ENCODE results near the gene LMTK3. TPM values are rescaled to one million over a fixed set of nuclear protein-coding genes. Genes with fewer than 3 reads are reported as not detected.
"Not testable (repeated sequence)": the region's sequence is repeated elsewhere in the genome, so short reads cannot be mapped to it uniquely, and the experiment has no call there.

Gene LMTK3
- total RNA-seq, 2 experiments from 2014 or later, result 10.2 to 12.8 TPM

GRCh38 chr19:48549380-48549779 is 37.7 kb upstream of the LMTK3 start:
- no peaks in the 10 kb centered on the region for H3K27me3 Mint-ChIP-seq
- no peak overlapping the region for H3K4me3 Mint-ChIP-seq
- H3K4me1 Mint-ChIP-seq, result no peaks in the 10 kb centered on the region
- no peaks in the 10 kb centered on the region for H3K36me3 Mint-ChIP-seq
- DNase-seq (no peak), ATAC-seq (ENCODE audit: low read depth) (no peak)
- POLR2A ChIA-PET, result no interaction called here
- no peaks in the 10 kb centered on the region for H3K9me3 Mint-ChIP-seq
- no peak overlapping the region for H3K27ac Mint-ChIP-seq

DNA sequence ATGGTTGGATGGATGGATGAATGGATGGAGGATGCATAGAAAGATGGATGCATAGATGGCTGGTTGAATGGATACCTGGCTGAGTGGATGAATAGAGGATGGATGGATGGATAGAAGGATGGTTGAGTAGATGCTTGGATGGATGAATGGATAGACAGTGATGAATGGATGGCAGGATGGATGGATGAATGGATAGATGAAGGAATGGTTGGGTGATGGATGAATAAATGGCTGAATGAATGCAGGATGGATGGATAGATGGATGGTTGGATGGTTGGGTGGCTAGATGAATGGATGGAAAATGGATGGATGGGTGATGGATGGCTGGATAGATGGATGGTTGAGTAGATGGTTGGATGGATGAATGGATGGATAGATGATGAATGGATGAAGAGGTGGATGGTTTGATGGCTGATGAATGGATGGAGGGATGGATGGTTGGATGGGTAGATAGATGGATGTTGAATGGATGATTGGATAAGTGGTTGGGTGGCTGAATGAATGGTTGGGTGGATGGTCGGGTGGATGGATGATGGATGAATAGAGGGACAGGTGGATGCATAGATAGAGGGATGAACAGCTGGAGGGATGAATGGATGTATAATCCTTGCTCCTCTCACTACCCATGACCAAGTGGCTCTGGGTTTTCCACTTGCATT is 36.7 kb upstream of the LMTK3 start:
- no peaks in the 10 kb centered on the region for H3K27me3 Mint-ChIP-seq
- POLR2A ChIA-PET, result no interaction called here
- H3K4me3 Mint-ChIP-seq, result no peak overlapping the region
- ATAC-seq (ENCODE audit: low read depth) (no peak), DNase-seq (no peak)
- H3K27ac Mint-ChIP-seq, result no peak overlapping the region
- H3K4me1 Mint-ChIP-seq, result peaks cover under 1% of the 10 kb centered on the region
- H3K36me3 Mint-ChIP-seq, result no peaks in the 10 kb centered on the region
- no peaks in the 10 kb centered on the region for H3K9me3 Mint-ChIP-seq

GRCh38 chr19:48547722-48548121 is 36.1 kb upstream of the LMTK3 start:
- no peak overlapping the region for H3K4me3 Mint-ChIP-seq
- peaks cover 4% of the 10 kb centered on the region for H3K4me1 Mint-ChIP-seq
- no peaks in the 10 kb centered on the region for H3K9me3 Mint-ChIP-seq
- DNase-seq (no peak), ATAC-seq (ENCODE audit: low read depth) (no peak)
- no peak overlapping the region for H3K27ac Mint-ChIP-seq
- no peaks in the 10 kb centered on the region for H3K27me3 Mint-ChIP-seq
- POLR2A ChIA-PET, result interaction anchor here (0.6 kb wide), 1 partner anchor 57 kb away, joined by 3 read pairs; no protein-coding TSS in a partner anchor
- no peaks in the 10 kb centered on the region for H3K36me3 Mint-ChIP-seq

GRCh38 chr19:48544856-48545750 is 33.5 kb upstream of the LMTK3 start:
- Mint-ChIP-seq H3K4me3 (no peak overlapping the region), H3K9me3 (no peaks in the 10 kb centered on the region), H3K4me1 (peaks cover 4% of the 10 kb centered on the region), H3K27me3 (no peaks in the 10 kb centered on the region), H3K36me3 (no peaks in the 10 kb centered on the region), H3K27ac (no peak overlapping the region)
- POLR2A ChIA-PET, result no interaction called here
- DNase-seq, result no peak
- no peak for ATAC-seq (ENCODE audit: low read depth)

- H3K4me1 Mint-ChIP-seq, result peaks cover 4% of the 10 kb centered on the region
- no peak overlapping the region for H3K27ac Mint-ChIP-seq
- H3K4me3 Mint-ChIP-seq, result no peak overlapping the region
- ATAC-seq (ENCODE audit: low read depth) (no peak), DNase-seq (no peak)
- H3K36me3 Mint-ChIP-seq, result no peaks in the 10 kb centered on the region
- no peaks in the 10 kb centered on the region for H3K9me3 Mint-ChIP-seq
- H3K27me3 Mint-ChIP-seq, result no peaks in the 10 kb centered on the region
- POLR2A ChIA-PET, result no interaction called here
Measured at GRCh38 chr19:48543121-48543710, 31.6 kb upstream of the LMTK3 start.

GRCh38 chr19:48541813-48542212 is 30.2 kb upstream of the LMTK3 start:
- peaks cover 4% of the 10 kb centered on the region for H3K4me1 Mint-ChIP-seq
- DNase-seq (no peak), ATAC-seq (ENCODE audit: low read depth) (no peak)
- H3K36me3 Mint-ChIP-seq, result no peaks in the 10 kb centered on the region
- no peaks in the 10 kb centered on the region for H3K27me3 Mint-ChIP-seq
- no peak overlapping the region for H3K27ac Mint-ChIP-seq
- no peaks in the 10 kb centered on the region for H3K9me3 Mint-ChIP-seq
- POLR2A ChIA-PET, result no interaction called here
- no peak overlapping the region for H3K4me3 Mint-ChIP-seq

- Mint-ChIP-seq H3K27ac (no peak overlapping the region), H3K4me1 (peaks cover 4% of the 10 kb centered on the region), H3K9me3 (no peaks in the 10 kb centered on the region)
Measured at GRCh38 chr19:48540110-48540509, 28.5 kb upstream of the LMTK3 start.

DNA sequence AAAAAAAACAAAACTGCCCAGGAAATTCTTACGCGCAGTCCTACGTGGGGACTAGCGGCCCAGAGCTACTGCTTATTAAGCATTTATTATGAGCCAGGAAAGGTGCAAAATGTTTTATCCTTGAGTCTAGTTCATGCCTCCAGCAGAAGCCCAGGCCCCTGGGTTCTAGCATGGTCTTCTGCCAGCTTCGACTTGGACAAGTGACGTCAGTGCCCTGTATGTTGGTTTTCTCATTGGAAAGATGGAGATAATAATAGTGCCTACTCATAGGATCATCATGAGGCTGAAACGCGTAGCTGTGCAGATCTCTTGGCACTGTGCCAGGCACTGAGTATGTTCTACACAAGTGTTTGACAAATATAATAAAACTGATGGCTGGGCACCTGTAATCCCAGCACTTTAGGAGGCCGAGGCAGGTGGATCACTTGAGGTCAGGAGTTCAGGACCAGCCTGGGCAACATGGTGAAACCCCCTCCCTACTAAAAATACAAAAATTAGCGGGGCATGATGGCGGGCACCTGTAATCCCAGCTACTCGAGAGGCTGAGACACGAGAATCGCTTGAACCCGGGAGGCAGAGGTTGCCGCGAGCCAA is 28.0 kb upstream of the LMTK3 start:
- Mint-ChIP-seq H3K4me1 (peaks cover 4% of the 10 kb centered on the region), H3K9me3 (no peaks in the 10 kb centered on the region), H3K27me3 (no peaks in the 10 kb centered on the region), H3K27ac (no peak overlapping the region), H3K36me3 (no peaks in the 10 kb centered on the region), H3K4me3 (no peak overlapping the region)
- ATAC-seq (ENCODE audit: low read depth) (no peak), DNase-seq (no peak)
- POLR2A ChIA-PET, result no interaction called here

More at GRCh38 chr19:48540110-48540509, 28.5 kb upstream of the LMTK3 start:
- Mint-ChIP-seq H3K4me3 (no peak overlapping the region), H3K36me3 (no peaks in the 10 kb centered on the region), H3K27me3 (no peaks in the 10 kb centered on the region)
- POLR2A ChIA-PET, result no interaction called here
- DNase-seq (no peak), ATAC-seq (ENCODE audit: low read depth) (no peak)

DNA sequence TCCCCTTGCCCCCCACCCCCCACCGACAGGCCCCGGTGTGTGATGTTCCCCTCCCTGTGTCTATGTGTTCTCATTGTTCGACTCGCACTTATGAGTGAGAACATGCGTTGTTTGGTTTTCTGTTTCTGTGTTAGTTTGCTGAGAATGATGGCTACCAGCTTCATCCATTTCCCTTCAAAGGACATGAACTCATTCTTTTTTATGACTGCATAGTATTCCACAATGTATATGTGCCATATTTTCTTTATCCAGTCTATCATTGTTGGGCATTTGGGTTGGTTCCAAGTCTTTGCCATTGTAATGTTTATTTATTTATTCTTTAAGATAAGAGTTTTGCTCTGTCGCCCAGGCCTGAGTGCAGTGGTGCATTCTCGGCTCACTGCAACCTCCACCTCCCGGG is 26.4 kb upstream of the LMTK3 start:
- H3K27me3 Mint-ChIP-seq; H3K9me3 Mint-ChIP-seq; H3K27ac Mint-ChIP-seq; DNase-seq; H3K4me3 Mint-ChIP-seq; ATAC-seq (ENCODE audit: low read depth); H3K36me3 Mint-ChIP-seq; POLR2A ChIA-PET; H3K4me1 Mint-ChIP-seq: not testable (repeated sequence)

DNA sequence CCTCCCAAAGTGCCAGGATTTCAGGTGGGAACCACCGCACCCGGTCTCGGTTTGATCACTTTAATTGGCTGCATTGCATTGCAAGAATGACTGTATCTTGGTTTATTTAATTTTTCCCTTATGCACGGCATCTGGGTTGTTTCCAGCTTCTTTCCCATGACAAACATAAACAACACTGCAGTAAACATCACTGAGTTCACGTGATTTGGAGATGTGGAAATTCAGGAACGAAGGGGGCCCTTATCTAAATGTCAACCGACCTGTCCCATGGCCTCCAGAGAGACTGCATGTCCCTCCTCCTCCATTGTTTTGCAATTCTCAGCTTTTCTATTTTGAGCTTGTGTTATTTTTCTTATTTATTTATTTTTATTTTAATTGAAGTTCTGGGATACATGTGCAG is 25.9 kb upstream of the LMTK3 start:
- Mint-ChIP-seq H3K27me3 (no peaks in the 10 kb centered on the region), H3K4me3 (no peak overlapping the region), H3K9me3 (no peaks in the 10 kb centered on the region), H3K36me3 (no peaks in the 10 kb centered on the region), H3K4me1 (no peaks in the 10 kb centered on the region), H3K27ac (no peak overlapping the region)
- POLR2A ChIA-PET, result no interaction called here
- no peak for DNase-seq
- ATAC-seq (ENCODE audit: low read depth), result no peak

DNA sequence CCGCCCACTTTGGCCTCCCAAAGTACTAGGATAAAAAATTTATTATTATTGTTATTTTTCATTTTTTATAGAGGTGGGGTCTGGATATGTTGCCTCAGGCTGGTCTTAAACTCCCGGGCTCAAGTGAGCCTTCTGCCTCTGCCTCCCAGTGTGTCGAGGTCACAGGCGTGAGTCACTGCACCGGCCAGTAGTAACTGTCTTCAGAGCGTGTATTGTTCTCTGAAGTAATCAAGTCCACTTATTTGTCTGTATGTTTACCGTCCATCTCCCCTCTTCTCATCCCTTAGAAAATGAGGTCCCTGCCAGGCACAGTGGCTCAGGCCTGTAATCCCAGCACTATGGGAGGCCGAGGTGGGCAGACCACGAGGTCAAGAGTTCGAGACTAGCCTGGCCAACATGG is 22.1 kb upstream of the LMTK3 start:
- H3K27ac Mint-ChIP-seq, result no peak overlapping the region
- DNase-seq, result no peak
- no peaks in the 10 kb centered on the region for H3K36me3 Mint-ChIP-seq
- POLR2A ChIA-PET, result no interaction called here
- no peaks in the 10 kb centered on the region for H3K27me3 Mint-ChIP-seq
- H3K9me3 Mint-ChIP-seq, result no peaks in the 10 kb centered on the region
- H3K4me1 Mint-ChIP-seq, result no peaks in the 10 kb centered on the region
- no peak for ATAC-seq (ENCODE audit: low read depth)
- no peak overlapping the region for H3K4me3 Mint-ChIP-seq

DNA sequence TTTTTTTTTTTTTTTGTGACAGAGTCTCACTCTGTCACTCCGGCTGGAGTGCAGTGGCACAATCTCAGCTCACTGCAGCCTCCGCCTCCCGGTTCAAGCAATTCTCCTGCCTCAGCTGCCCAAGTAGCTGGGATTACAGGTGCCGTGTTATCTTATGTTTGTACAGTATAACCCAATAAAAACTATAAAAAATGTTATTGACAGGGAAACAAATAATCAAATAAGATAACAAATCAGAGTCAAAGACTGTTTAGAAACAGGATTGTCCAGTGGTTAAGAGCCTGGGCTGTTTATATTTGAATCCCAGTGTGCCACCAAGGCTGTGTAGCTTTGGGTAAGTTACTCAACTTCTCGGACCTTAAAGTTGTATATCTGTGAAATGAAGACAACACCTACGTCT is 19.1 kb upstream of the LMTK3 start:
- Mint-ChIP-seq H3K27ac (no peak overlapping the region), H3K27me3 (no peaks in the 10 kb centered on the region), H3K9me3 (peaks cover 9% of the 10 kb centered on the region), H3K36me3 (no peaks in the 10 kb centered on the region), H3K4me3 (no peak overlapping the region), H3K4me1 (no peaks in the 10 kb centered on the region)
- POLR2A ChIA-PET, result no interaction called here
- DNase-seq (no peak), ATAC-seq (ENCODE audit: low read depth) (no peak)

- no peak overlapping the region for H3K27ac Mint-ChIP-seq
- POLR2A ChIA-PET, result no interaction called here
- H3K27me3 Mint-ChIP-seq, result no peaks in the 10 kb centered on the region
- no peaks in the 10 kb centered on the region for H3K36me3 Mint-ChIP-seq
- H3K4me1 Mint-ChIP-seq, result no peaks in the 10 kb centered on the region
- peaks cover 9% of the 10 kb centered on the region for H3K9me3 Mint-ChIP-seq
- DNase-seq, result no peak
- no peak overlapping the region for H3K4me3 Mint-ChIP-seq
- ATAC-seq (ENCODE audit: low read depth), result no peak
Measured at GRCh38 chr19:48530066-48530720, 18.6 kb upstream of the LMTK3 start.
